VCaP (cell line): ENCODE results near the gene ARHGEF28.
A peak's percentile ranks its signal among the peaks of the same experiment; 100 is the strongest.

Experiments used
- H3K27ac ChIP-seq: fragments of 450-650 bp; 2 replicates; pipeline ENCODE4 v1.5.1; 2017
- CTCF ChIP-seq: fragments of 450-650 bp; conservative IDR thresholded peaks from 2 replicates; pipeline ENCODE4 v1.5.1; 2017; ENCODE audit warnings: mild to moderate bottlenecking, moderate library complexity

ARHGEF28 gene

GRCh38 chr5:73911761-73912393, 285.9 kb downstream of the ARHGEF28 start:
- TF ChIP-seq CTCF: no peak
- H3K27ac ChIP-seq: no peak overlapping the region; the same call in 1 of the 2 replicates

- TF ChIP-seq CTCF: no peak
- H3K27ac ChIP-seq: peak overlapping the region; percentile 49; the same call in 1 of the 2 replicates
These were observed 286.9 kb downstream of the ARHGEF28 start for GRCh38 chr5:73912821-73913271.

GRCh38 chr5:73913971-73914370, 288.0 kb downstream of the ARHGEF28 start:
- H3K27ac ChIP-seq: no peak overlapping the region
- TF ChIP-seq CTCF: no peak

- TF ChIP-seq CTCF: no peak
- H3K27ac ChIP-seq: no peak overlapping the region
These were observed 289.3 kb downstream of the ARHGEF28 start for GRCh38 chr5:73915345-73915744.

- no peak overlapping the region for H3K27ac ChIP-seq
- no peak for TF ChIP-seq CTCF
These were observed 291.4 kb downstream of the ARHGEF28 start for GRCh38 chr5:73917433-73917832.

GRCh38 chr5:73917891-73918290, 291.9 kb downstream of the ARHGEF28 start:
- no peak overlapping the region for H3K27ac ChIP-seq
- TF ChIP-seq CTCF: no peak

- TF ChIP-seq CTCF: no peak
- no peak overlapping the region for H3K27ac ChIP-seq
These were observed 292.8 kb downstream of the ARHGEF28 start for GRCh38 chr5:73918791-73919221.
